Medulla oblongata (tissue), 1 donor: ENCODE results near the gene FAM124B.

Experiments
- DNase-seq: peaks from one replicate; pipeline ENCODE4 v3.0.0-alpha.2; 2015; ENCODE audit errors: extremely low spot score

Gene FAM124B

GRCh38 chr2:224335991-224336390, 65.9 kb downstream of the FAM124B start:
- DNase-seq = no peak

GRCh38 chr2:224334726-224335125, 67.2 kb downstream of the FAM124B start:
- DNase-seq = no peak

- DNase-seq = no peak
Measured at GRCh38 chr2:224333726-224334482, 68.0 kb downstream of the FAM124B start.

- DNase-seq = no peak
Measured at GRCh38 chr2:224331698-224332097, 70.2 kb downstream of the FAM124B start.

- no peak for DNase-seq
Measured at GRCh38 chr2:224328798-224329197, 73.1 kb downstream of the FAM124B start.
